Measurements from ENCODE around the gene SMYD3.
"Not testable (repeated sequence)": the region's sequence is repeated elsewhere in the genome, so short reads cannot be mapped to it uniquely, and the experiment has no call there.

Gene SMYD3

DNA sequence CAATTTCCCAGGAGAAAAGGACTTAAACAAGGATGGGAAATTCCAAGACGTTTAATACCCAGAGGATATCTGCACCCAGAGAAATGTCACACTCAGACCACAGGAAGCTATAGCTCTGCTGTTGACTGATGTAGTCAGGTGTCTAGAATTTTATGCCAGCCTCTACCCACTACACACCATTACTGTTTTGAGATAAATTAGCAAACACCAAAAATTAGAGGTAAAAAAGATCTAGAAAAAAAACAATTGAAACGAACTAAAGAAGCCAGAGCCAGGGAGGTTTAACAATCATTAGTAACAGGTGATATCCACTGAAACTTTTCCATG lies 519.9 kb downstream of the SMYD3 start:
- H3K27ac Mint-ChIP-seq: no peak overlapping the region
- H3K27me3 Mint-ChIP-seq: no peaks in the 10 kb centered on the region
- no peak overlapping the region for H3K4me3 Mint-ChIP-seq
- H3K9me3 Mint-ChIP-seq: no peaks in the 10 kb centered on the region
- peaks cover 5% of the 10 kb centered on the region for H3K36me3 Mint-ChIP-seq (ENCODE audit: low read depth)
- H3K4me1 Mint-ChIP-seq (ENCODE audit: low read depth): peaks cover 3% of the 10 kb centered on the region

- Mint-ChIP-seq H3K27ac (no peak overlapping the region), H3K9me3 (no peaks in the 10 kb centered on the region), H3K4me1 (ENCODE audit: low read depth) (peaks cover 3% of the 10 kb centered on the region), H3K27me3 (no peaks in the 10 kb centered on the region), H3K4me3 (no peak overlapping the region), H3K36me3 (ENCODE audit: low read depth) (peaks cover 5% of the 10 kb centered on the region)
Measured at GRCh38 chr1:245986404-245987218, 520.5 kb downstream of the SMYD3 start.

DNA sequence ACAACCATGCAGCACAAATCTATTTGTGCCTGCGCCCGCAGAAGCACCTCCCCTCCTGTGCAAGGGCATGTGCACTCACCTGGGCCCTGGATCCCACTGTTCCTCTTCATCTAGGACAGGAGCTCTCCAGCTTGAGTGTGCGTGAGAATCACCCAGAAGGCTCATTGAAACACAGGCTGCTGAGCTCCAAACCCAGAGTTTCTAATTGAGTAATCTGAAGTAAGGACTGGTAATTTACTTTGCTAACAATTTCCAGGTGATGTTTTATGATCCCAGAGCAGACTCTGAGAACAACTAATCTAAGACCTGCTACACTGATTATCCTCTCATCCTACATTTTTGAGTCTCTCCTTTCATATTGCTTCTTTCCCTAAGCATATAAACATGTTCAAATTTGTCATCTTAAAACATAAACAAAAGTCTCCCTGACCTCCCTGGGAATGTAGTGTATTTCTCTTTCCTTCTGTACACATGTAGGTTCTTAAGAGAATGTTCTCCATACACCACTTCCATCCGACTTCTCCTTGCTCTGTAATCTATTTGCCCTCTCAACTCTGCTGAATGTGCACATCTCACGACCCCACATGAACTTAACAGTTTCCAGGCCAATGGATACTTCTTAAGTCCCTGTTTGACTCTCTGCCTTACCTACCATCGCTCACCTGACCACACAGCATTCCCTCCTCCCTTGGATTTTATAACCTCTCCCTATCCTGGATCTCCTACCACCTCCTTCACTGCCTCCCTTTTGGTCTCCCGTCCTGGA lies 522.5 kb downstream of the SMYD3 start:
- no peaks in the 10 kb centered on the region for H3K9me3 Mint-ChIP-seq
- peaks cover 3% of the 10 kb centered on the region for H3K4me1 Mint-ChIP-seq (ENCODE audit: low read depth)
- no peak overlapping the region for H3K4me3 Mint-ChIP-seq
- no peaks in the 10 kb centered on the region for H3K27me3 Mint-ChIP-seq
- peaks cover 6% of the 10 kb centered on the region for H3K36me3 Mint-ChIP-seq (ENCODE audit: low read depth)
- H3K27ac Mint-ChIP-seq: peak overlapping the region; percentile 46

DNA sequence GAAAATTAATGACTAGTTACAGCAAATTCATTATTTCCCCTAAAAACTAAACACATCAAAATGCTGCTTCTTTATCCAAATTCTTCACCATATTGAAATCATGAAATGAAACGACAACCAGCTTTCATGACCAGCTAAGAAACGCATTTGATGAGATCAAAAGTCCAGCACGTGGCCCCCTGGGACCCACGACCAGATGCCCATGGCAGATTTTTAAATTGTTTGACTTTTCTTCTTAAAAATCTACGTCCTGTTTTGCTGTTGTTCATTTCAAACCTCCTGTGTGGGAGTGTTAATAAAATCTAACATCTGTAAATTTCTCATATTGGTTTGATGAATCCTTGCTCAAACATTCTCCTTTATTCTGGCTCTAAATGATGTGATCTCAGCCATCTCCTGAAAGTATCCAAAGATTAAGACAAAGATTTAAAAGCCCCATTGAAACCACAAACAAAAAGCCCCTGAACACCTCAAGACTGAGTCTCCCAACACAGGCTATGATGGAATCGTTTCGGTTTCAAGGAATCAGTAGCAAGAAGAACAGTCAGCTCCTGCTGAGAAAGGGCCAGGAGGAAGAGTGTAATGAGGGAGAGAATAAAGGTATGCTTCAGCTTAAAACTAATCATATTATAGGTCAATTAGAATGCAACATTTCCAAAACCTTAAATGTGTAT lies 523.6 kb downstream of the SMYD3 start:
- H3K4me1 Mint-ChIP-seq (ENCODE audit: low read depth): peaks cover 3% of the 10 kb centered on the region
- no peak overlapping the region for H3K27ac Mint-ChIP-seq
- peaks cover 6% of the 10 kb centered on the region for H3K36me3 Mint-ChIP-seq (ENCODE audit: low read depth)
- H3K9me3 Mint-ChIP-seq: no peaks in the 10 kb centered on the region
- H3K27me3 Mint-ChIP-seq: no peaks in the 10 kb centered on the region
- no peak overlapping the region for H3K4me3 Mint-ChIP-seq

- Mint-ChIP-seq H3K27me3 (no peaks in the 10 kb centered on the region), H3K9me3 (no peaks in the 10 kb centered on the region), H3K4me3 (no peak overlapping the region), H3K27ac (no peak overlapping the region), H3K36me3 (ENCODE audit: low read depth) (peaks cover 10% of the 10 kb centered on the region), H3K4me1 (ENCODE audit: low read depth) (peaks cover 3% of the 10 kb centered on the region)
Measured at GRCh38 chr1:245979589-245979988, 527.5 kb downstream of the SMYD3 start.

GRCh38 chr1:245978915-245979314 lies 528.2 kb downstream of the SMYD3 start:
- peaks cover 10% of the 10 kb centered on the region for H3K36me3 Mint-ChIP-seq (ENCODE audit: low read depth)
- no peak overlapping the region for H3K27ac Mint-ChIP-seq
- no peaks in the 10 kb centered on the region for H3K9me3 Mint-ChIP-seq
- no peaks in the 10 kb centered on the region for H3K4me1 Mint-ChIP-seq (ENCODE audit: low read depth)
- H3K27me3 Mint-ChIP-seq: no peaks in the 10 kb centered on the region
- no peak overlapping the region for H3K4me3 Mint-ChIP-seq

DNA sequence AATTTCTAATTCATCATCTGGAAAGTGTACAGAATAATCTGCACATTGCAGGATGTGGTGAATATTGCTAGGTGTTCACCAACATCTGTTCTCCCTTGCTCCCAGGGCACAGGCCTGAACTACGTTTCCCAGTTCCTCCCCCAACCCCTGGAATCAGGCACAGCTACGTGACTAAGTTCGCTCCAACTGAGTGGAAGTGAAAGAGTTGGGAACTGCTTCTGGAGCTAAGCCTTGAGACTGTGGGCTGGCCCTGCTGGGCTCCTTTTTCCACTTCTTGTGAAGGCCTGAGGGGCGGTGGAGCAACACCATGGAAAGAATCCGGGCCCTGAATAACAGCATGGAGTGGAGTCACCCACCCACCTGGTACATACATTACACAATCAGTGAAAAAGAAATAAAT lies 534.6 kb downstream of the SMYD3 start:
- H3K27me3 Mint-ChIP-seq: no peaks in the 10 kb centered on the region
- peaks cover under 1% of the 10 kb centered on the region for H3K36me3 Mint-ChIP-seq (ENCODE audit: low read depth)

DNA sequence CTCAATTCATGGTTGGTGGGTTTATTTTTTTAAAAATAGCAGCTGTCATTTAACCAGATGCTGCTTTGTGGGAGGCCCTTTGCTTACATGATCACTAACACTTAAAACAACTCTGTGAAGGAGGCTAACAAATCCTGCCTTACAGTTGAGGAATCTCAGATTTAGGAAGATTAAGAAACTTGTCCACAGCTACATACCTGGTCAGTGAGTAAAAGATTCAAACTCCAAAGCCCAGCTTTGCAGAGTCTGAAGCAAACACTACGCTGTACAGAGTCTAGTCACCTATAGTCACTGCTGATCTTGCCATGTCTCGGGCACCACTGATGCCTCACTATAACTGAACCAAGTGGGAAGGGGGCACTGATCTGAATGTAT lies 535.4 kb downstream of the SMYD3 start:
- no peaks in the 10 kb centered on the region for H3K4me1 Mint-ChIP-seq (ENCODE audit: low read depth)
- no peak overlapping the region for H3K4me3 Mint-ChIP-seq
- H3K27me3 Mint-ChIP-seq: no peaks in the 10 kb centered on the region
- H3K9me3 Mint-ChIP-seq: no peaks in the 10 kb centered on the region
- H3K36me3 Mint-ChIP-seq (ENCODE audit: low read depth): no peaks in the 10 kb centered on the region
- no peak overlapping the region for H3K27ac Mint-ChIP-seq

More for the DNA sequence above, 534.6 kb downstream of the SMYD3 start:
- no peaks in the 10 kb centered on the region for H3K9me3 Mint-ChIP-seq
- no peak overlapping the region for H3K4me3 Mint-ChIP-seq
- H3K27ac Mint-ChIP-seq: no peak overlapping the region
- H3K4me1 Mint-ChIP-seq (ENCODE audit: low read depth): no peaks in the 10 kb centered on the region

DNA sequence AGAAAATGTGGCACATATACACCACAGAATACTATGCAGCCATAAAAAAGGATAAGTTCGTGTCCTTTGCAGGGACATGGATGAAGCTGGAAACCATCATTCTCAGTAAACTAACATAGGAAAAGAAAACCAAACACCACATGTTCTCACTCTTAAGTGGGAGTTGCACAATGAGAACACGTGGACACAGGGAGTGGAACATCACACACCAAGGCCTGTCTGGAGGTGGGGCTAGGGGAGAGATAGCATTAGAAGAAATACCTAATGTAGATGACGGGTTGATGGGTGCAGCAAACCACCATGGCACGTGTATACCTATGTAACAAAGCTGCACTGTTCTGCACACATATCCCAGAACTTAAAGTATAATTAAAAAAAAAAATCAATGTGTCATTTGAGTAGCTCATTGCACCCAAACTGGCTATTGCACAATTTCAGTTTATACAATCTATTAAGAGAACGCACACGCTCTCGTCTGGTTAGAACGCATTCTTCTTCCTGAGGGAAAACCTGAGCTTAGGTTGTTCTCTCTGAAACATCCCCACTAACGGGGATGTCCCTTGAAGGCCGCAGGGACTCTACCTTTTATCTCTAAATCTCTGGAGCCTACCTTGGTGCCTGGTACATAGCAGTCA lies 535.9 kb downstream of the SMYD3 start:
- H3K4me3 Mint-ChIP-seq; H3K36me3 Mint-ChIP-seq (ENCODE audit: low read depth); H3K4me1 Mint-ChIP-seq (ENCODE audit: low read depth): not testable (repeated sequence)

GRCh38 chr1:245969283-245969682 lies 537.8 kb downstream of the SMYD3 start:
- Mint-ChIP-seq H3K4me3 (no peak overlapping the region), H3K4me1 (ENCODE audit: low read depth) (peaks cover 9% of the 10 kb centered on the region), H3K27me3 (no peaks in the 10 kb centered on the region), H3K9me3 (peaks cover 4% of the 10 kb centered on the region), H3K27ac (no peak overlapping the region), H3K36me3 (ENCODE audit: low read depth) (no peaks in the 10 kb centered on the region)

More for the DNA sequence above, 535.9 kb downstream of the SMYD3 start:
- not testable (repeated sequence) for H3K9me3 Mint-ChIP-seq, H3K27me3 Mint-ChIP-seq, H3K27ac Mint-ChIP-seq

DNA sequence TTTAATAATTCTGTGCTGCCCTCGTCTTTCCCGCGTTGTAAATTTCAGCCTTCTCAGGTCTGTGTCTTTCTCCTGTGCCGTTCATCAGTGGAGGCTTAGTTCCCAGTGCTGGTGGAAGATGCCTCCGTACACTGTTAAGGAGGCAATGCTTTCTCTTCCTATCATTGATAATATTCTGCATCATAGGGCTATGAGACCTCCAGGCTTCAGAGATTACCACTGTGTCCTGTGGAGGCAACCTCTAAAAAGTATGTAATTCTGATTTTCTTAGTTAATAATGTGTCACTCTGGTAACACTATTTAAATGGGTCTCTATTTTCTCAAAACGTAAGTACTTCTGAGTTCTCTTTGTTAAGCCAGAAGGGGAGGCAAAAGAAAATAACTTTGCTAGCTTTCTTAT lies 538.3 kb downstream of the SMYD3 start:
- H3K4me3 Mint-ChIP-seq: no peak overlapping the region
- no peaks in the 10 kb centered on the region for H3K36me3 Mint-ChIP-seq (ENCODE audit: low read depth)
- peaks cover 4% of the 10 kb centered on the region for H3K9me3 Mint-ChIP-seq
- H3K4me1 Mint-ChIP-seq (ENCODE audit: low read depth): peaks cover 9% of the 10 kb centered on the region
- H3K27ac Mint-ChIP-seq: no peak overlapping the region
- H3K27me3 Mint-ChIP-seq: no peaks in the 10 kb centered on the region

GRCh38 chr1:245965398-245965797 lies 541.7 kb downstream of the SMYD3 start:
- Mint-ChIP-seq H3K27ac (no peak overlapping the region), H3K4me1 (ENCODE audit: low read depth) (peaks cover 15% of the 10 kb centered on the region), H3K27me3 (no peaks in the 10 kb centered on the region), H3K36me3 (ENCODE audit: low read depth) (no peaks in the 10 kb centered on the region), H3K9me3 (peaks cover 4% of the 10 kb centered on the region), H3K4me3 (no peak overlapping the region)

DNA sequence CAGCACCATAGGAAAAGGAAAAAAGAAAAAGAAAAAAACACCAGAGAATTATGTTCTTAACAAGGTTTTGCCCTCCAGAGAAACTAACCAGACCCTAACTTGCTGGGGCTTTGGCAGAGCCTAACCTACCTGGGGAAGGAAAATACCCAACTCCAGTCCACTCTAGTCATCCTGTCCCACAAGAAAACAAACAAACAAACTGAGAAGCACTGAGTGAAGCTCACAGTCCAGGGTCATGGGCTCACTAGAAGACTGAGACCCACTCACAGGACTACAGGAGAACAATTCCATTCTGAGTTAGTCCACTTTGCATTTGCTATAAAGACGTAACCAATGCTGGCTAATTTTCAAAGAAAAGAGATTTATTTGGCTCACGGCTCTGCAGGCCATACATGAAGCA lies 543.4 kb downstream of the SMYD3 start:
- Mint-ChIP-seq H3K4me1 (ENCODE audit: low read depth) (peaks cover 15% of the 10 kb centered on the region), H3K36me3 (ENCODE audit: low read depth) (no peaks in the 10 kb centered on the region), H3K27ac (no peak overlapping the region), H3K4me3 (no peak overlapping the region), H3K9me3 (peaks cover 4% of the 10 kb centered on the region), H3K27me3 (no peaks in the 10 kb centered on the region)

DNA sequence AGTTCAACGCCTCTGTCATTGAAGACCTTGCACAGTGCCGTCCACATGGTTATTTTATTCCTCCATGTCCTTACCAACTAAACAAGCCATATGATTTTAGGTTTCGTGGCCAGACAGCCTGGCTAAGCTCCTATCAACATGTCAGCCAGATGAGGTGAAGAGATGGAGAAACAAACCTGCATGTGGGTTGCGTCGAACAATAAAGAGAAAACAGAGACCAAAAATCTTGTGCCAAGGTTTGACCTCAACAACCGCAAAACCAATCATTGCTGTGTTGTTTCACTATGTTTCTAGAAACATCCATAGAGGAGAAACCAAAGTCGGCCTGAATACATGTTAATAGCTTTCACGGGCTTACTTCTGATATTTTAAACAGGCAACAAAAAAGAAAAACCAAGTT lies 544.6 kb downstream of the SMYD3 start:
- peaks cover 15% of the 10 kb centered on the region for H3K4me1 Mint-ChIP-seq (ENCODE audit: low read depth)
- H3K27me3 Mint-ChIP-seq: no peaks in the 10 kb centered on the region
- H3K9me3 Mint-ChIP-seq: peaks cover 4% of the 10 kb centered on the region
- no peak overlapping the region for H3K4me3 Mint-ChIP-seq
- no peaks in the 10 kb centered on the region for H3K36me3 Mint-ChIP-seq (ENCODE audit: low read depth)
- no peak overlapping the region for H3K27ac Mint-ChIP-seq

GRCh38 chr1:245961137-245961540 lies 545.9 kb downstream of the SMYD3 start:
- no peaks in the 10 kb centered on the region for H3K36me3 Mint-ChIP-seq (ENCODE audit: low read depth)
- H3K27ac Mint-ChIP-seq: no peak overlapping the region
- no peak overlapping the region for H3K4me3 Mint-ChIP-seq
- peaks cover 13% of the 10 kb centered on the region for H3K4me1 Mint-ChIP-seq (ENCODE audit: low read depth)
- H3K9me3 Mint-ChIP-seq: peaks cover 4% of the 10 kb centered on the region
- H3K27me3 Mint-ChIP-seq: no peaks in the 10 kb centered on the region
